GM23248 (cell line): ENCODE measurements around the gene DAO.

Experiments used
- EZH2 ChIP-seq: fragments of 200-600 bp; sonication (generic); IDR thresholded peaks from 2 replicates; pipeline ENCODE4 v1.6.1; 2018; ENCODE audit warnings: antibody characterized with exemption, mild to moderate bottlenecking; ENCODE audit not compliant: insufficient read depth, poor library complexity, severe bottlenecking
- EZH2phosphoT487 ChIP-seq: fragments of 200-600 bp; sonication (generic); IDR thresholded peaks from 2 replicates; pipeline ENCODE4 v1.6.1; 2018; ENCODE audit warnings: antibody characterized with exemption, moderate library complexity, mild to moderate bottlenecking, low read depth; ENCODE audit not compliant: insufficient read depth

DNA sequence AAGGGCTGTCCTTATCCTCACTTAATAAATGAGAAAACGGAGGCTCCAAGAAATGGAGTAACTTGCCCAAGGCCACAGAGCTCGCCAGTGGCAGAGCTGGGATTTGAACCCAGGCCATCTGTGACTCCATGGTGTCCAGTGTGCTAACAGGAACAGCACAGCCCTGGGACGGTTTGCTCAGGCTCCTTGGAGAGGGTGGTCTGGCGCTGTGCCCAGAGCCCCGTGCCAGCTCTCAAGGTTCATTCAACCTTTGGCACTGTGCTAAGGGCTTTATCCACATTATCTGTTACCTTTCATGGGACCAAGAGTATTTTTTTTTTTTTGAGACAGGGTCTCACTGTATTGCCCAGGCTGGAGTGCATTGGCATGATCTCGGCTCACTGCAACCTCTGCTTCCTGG, 8.1 kb downstream of the DAO start:
- no peak for TF ChIP-seq EZH2
- no peak for TF ChIP-seq EZH2phosphoT487
